Measurements from ENCODE around the gene ZNF282. TPM values are rescaled to one million over a fixed set of nuclear protein-coding genes. Genes with fewer than 3 reads are reported as not detected.

The ZNF282 gene
- total RNA-seq, 2 donors from 2014 or later, result 30.0 to 33.2 TPM

GRCh38 chr7:149180722-149181449 lies 14.5 kb upstream of the ZNF282 start:
- Histone ChIP-seq H3K4me3 (no peak overlapping the region), H3K27ac (no peak overlapping the region), H3K4me1 (replicated peaks) (no peaks in the 10 kb centered on the region), H3K9me3 (no peaks in the 10 kb centered on the region), H3K36me3 (peaks cover 7 to 8% of the 10 kb centered on the region in 2 donors), H3K27me3 (replicated peaks; ENCODE audit: insufficient read depth) (no peaks in the 10 kb centered on the region)
- TF ChIP-seq POLR2A (IDR thresholded peaks at IDR 0.05), result no peak
- TF ChIP-seq CTCF (IDR thresholded peaks at IDR 0.05), result no peak
- no peak for TF ChIP-seq POLR2AphosphoS5 (IDR thresholded peaks at IDR 0.05)
- DNase-seq (ENCODE audit: low spot score), result no peak
- intact Hi-C loops (cut with DNase I), result no loop called here

DNA sequence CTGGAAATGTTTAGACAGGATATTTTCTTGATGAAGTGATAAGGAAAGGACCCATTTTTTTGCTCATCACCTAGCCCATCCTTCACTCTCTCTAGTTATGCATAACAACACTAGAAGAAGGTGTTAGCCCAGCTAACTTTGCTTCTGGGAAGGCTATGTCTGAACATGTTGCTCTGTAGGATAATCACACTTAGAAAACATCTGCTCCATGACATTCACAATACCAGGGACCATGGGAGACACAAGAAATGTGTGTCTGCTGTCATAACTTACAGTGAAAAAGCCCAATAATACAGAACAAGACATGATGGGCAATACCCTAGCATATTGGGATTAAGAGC lies 13.9 kb upstream of the ZNF282 start:
- no peaks in the 10 kb centered on the region for H3K4me1 ChIP-seq (replicated peaks)
- TF ChIP-seq POLR2A (IDR thresholded peaks at IDR 0.05), result no peak
- no peak for TF ChIP-seq CTCF (IDR thresholded peaks at IDR 0.05)
- no peak for TF ChIP-seq POLR2AphosphoS5 (IDR thresholded peaks at IDR 0.05)
- no peak overlapping the region for H3K4me3 ChIP-seq
- no peak for DNase-seq (ENCODE audit: low spot score)
- no peaks in the 10 kb centered on the region for H3K27me3 ChIP-seq (replicated peaks; ENCODE audit: insufficient read depth)
- H3K36me3 ChIP-seq, result peaks cover 7 to 8% of the 10 kb centered on the region in 2 donors
- intact Hi-C loops (cut with DNase I), result no loop called here
- H3K9me3 ChIP-seq, result no peaks in the 10 kb centered on the region
- no peak overlapping the region for H3K27ac ChIP-seq

- H3K36me3 ChIP-seq, result no peaks in the 10 kb centered on the region
- TF ChIP-seq POLR2AphosphoS5 (IDR thresholded peaks at IDR 0.05) (no peak), CTCF (IDR thresholded peaks at IDR 0.05) (no peak), POLR2A (IDR thresholded peaks at IDR 0.05) (no peak)
- WGBS, result 90% methylated on average over 6 of the region's 6 CpGs
- no peaks in the 10 kb centered on the region for H3K27me3 ChIP-seq (replicated peaks; ENCODE audit: insufficient read depth)
- intact Hi-C loops (cut with DNase I), result no loop called here
- H3K4me3 ChIP-seq, result no peak overlapping the region
- no peaks in the 10 kb centered on the region for H3K9me3 ChIP-seq
- DNase-seq (ENCODE audit: low spot score), result no peak
- H3K27ac ChIP-seq, result no peak overlapping the region
- H3K4me1 ChIP-seq (replicated peaks), result no peaks in the 10 kb centered on the region
Observed at GRCh38 chr7:149184274-149184673, 11.1 kb upstream of the ZNF282 start.

DNA sequence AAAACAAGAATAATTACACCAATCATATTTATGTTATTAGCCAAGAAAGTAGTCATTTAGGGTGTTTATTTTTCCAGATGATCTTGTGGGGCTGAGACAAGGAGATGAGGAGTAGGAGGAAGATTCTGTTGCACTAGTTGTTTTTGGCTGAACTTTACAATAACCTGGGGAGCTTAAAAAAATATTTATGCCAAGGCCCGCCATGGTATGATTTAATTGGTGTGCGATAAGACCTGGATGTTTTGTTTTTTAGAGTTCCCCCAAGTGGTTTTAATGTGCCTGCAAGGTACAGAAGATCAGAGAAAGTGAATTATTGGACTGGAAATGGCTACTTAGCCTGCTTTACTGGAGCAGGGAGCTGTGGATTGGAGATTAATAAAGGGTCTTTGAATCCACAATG lies 7.1 kb upstream of the ZNF282 start:
- H3K9me3 ChIP-seq, result no peaks in the 10 kb centered on the region
- no peak overlapping the region for H3K4me3 ChIP-seq
- intact Hi-C loops (cut with DNase I), result no loop called here
- H3K27ac ChIP-seq, result no peak overlapping the region
- TF ChIP-seq CTCF (IDR thresholded peaks at IDR 0.05) (no peak), POLR2A (IDR thresholded peaks at IDR 0.05) (no peak), POLR2AphosphoS5 (IDR thresholded peaks at IDR 0.05) (no peak)
- no peaks in the 10 kb centered on the region for H3K36me3 ChIP-seq
- WGBS, result 19% methylated on average over 2 of the region's 2 CpGs
- H3K4me1 ChIP-seq (replicated peaks), result no peaks in the 10 kb centered on the region
- H3K27me3 ChIP-seq (replicated peaks; ENCODE audit: insufficient read depth), result no peaks in the 10 kb centered on the region
- no peak for DNase-seq (ENCODE audit: low spot score)

GRCh38 chr7:149188637-149189259 lies 6.6 kb upstream of the ZNF282 start:
- no peaks in the 10 kb centered on the region for H3K36me3 ChIP-seq
- intact Hi-C loops (cut with DNase I), result no loop called here
- H3K27me3 ChIP-seq (replicated peaks; ENCODE audit: insufficient read depth), result no peaks in the 10 kb centered on the region
- no peak for DNase-seq (ENCODE audit: low spot score)
- no peak overlapping the region for H3K4me3 ChIP-seq
- WGBS, result 60% methylated on average over 12 of the region's 12 CpGs
- H3K9me3 ChIP-seq, result no peaks in the 10 kb centered on the region
- no peak overlapping the region for H3K27ac ChIP-seq
- TF ChIP-seq POLR2A (IDR thresholded peaks at IDR 0.05), result no peak
- no peaks in the 10 kb centered on the region for H3K4me1 ChIP-seq (replicated peaks)

All from prostate gland (tissue), 2 donors.